Mesenchymal stem cell (in vitro differentiated cells and primary cell): ENCODE measurements around the gene ABCA12.

Experiments used
- DNase-seq: peaks from one replicate; pipeline ENCODE4 v3.0.0-alpha.2; 2013
- H2AFZ ChIP-seq: one replicate; pipeline ENCODE4 v1.6.1; 2013; ENCODE audit warnings: low read depth, mild to moderate bottlenecking, control low read depth, inconsistent platforms, low read length, moderate library complexity
- H2AK5ac ChIP-seq: 2 replicates; pipeline ENCODE4 v1.6.1; 2013; ENCODE audit warnings: low read length, moderate library complexity, mild to moderate bottlenecking, inconsistent platforms; ENCODE audit not compliant: severe bottlenecking
- H2BK120ac ChIP-seq: one replicate; pipeline ENCODE4 v1.6.1; 2013; ENCODE audit warnings: low read depth, mild to moderate bottlenecking, inconsistent platforms, low read length, moderate library complexity
- H2BK12ac ChIP-seq, 2 experiments: one replicate each; pipeline ENCODE4 v1.6.1; 2013; ENCODE audit warnings: inconsistent platforms in 2 of 2, low read length in 2 of 2, mild to moderate bottlenecking in 2 of 2, moderate library complexity in 2 of 2, control low read depth in 1 of 2
- H2BK15ac ChIP-seq: one replicate; pipeline ENCODE4 v1.6.1; 2013; ENCODE audit warnings: mild to moderate bottlenecking, low read depth, inconsistent platforms; ENCODE audit not compliant: poor library complexity, severe bottlenecking
- H2BK5ac ChIP-seq: 2 replicates; pipeline ENCODE4 v1.6.1; 2013; ENCODE audit warnings: low read depth, mild to moderate bottlenecking, low read length, control low read depth, inconsistent platforms; ENCODE audit not compliant: poor library complexity, severe bottlenecking
- H3K14ac ChIP-seq, 2 experiments: one replicate each; pipeline ENCODE4 v1.6.1; 2013; ENCODE audit warnings: inconsistent platforms in 2 of 2, low read length in 2 of 2, control low read depth in 1 of 2, mild to moderate bottlenecking in 1 of 2, moderate library complexity in 1 of 2
- H3K18ac ChIP-seq, 2 experiments: one replicate each; pipeline ENCODE4 v1.6.1; 2013; ENCODE audit warnings: inconsistent platforms in 2 of 2, low read length in 2 of 2, control low read depth in 1 of 2, low read depth in 1 of 2, mild to moderate bottlenecking in 1 of 2
- H3K23ac ChIP-seq, 2 experiments: one replicate each; pipeline ENCODE4 v1.6.1; 2013; ENCODE audit warnings: inconsistent platforms in 2 of 2, low read length in 2 of 2, mild to moderate bottlenecking in 2 of 2, moderate library complexity in 2 of 2, control low read depth in 1 of 2
- H3K27ac ChIP-seq: 2 replicates; pipeline ENCODE4 v1.5.1; 2013; ENCODE audit warnings: mild to moderate bottlenecking, moderate library complexity, low read length, control low read depth, inconsistent platforms; ENCODE audit not compliant: poor library complexity, severe bottlenecking
- H3K27me3 ChIP-seq, 2 experiments: 2 replicates each; pipeline versions ENCODE4 v1.6.1 to v1.7.0; 2013; ENCODE audit warnings: low read length in 2 of 2, mild to moderate bottlenecking in 2 of 2, moderate library complexity in 2 of 2, control low read depth in 1 of 2, inconsistent platforms in 1 of 2; ENCODE audit not compliant: control insufficient read depth in 1 of 2, insufficient read depth in 1 of 2
- H3K36me3 ChIP-seq, 2 experiments: 2 replicates each; pipeline versions ENCODE4 v1.6.1 to v1.7.0; 2013; ENCODE audit warnings: low read length in 2 of 2, control low read depth in 1 of 2, inconsistent platforms in 1 of 2, low read depth in 1 of 2, mild to moderate bottlenecking in 1 of 2; ENCODE audit not compliant: insufficient read depth in 2 of 2, control insufficient read depth in 1 of 2
- H3K4ac ChIP-seq, 2 experiments: one replicate each; pipeline ENCODE4 v1.6.1; 2013; ENCODE audit warnings: inconsistent platforms in 2 of 2, low read length in 2 of 2, mild to moderate bottlenecking in 2 of 2, moderate library complexity in 2 of 2, control low read depth in 1 of 2, low read depth in 1 of 2
- H3K4me1 ChIP-seq: 2 replicates; pipeline ENCODE4 v1.6.1; 2013; ENCODE audit warnings: low read depth, low read length, control low read depth; ENCODE audit not compliant: control insufficient read depth, insufficient read depth
- H3K4me2 ChIP-seq: 2 replicates; pipeline ENCODE4 v1.6.1; 2013; ENCODE audit warnings: low read length, mild to moderate bottlenecking, inconsistent platforms; ENCODE audit not compliant: poor library complexity, severe bottlenecking
- H3K4me3 ChIP-seq, 2 experiments: 2 replicates each; pipeline versions ENCODE4 v1.5.1 to v1.7.0; 2013; ENCODE audit warnings: low read length in 2 of 2, mild to moderate bottlenecking in 2 of 2, control low read depth in 1 of 2, low read depth in 1 of 2; ENCODE audit not compliant: insufficient read depth in 1 of 2
- H3K79me1 ChIP-seq: replicated peaks from 2 replicates; pipeline ENCODE4 v1.6.1; 2013; ENCODE audit warnings: mild to moderate bottlenecking, control low read depth, low read length, inconsistent platforms; ENCODE audit not compliant: poor library complexity, severe bottlenecking
- H3K9ac ChIP-seq: 2 replicates; pipeline ENCODE4 v1.7.0; 2013; ENCODE audit warnings: mild to moderate bottlenecking, low read length, moderate library complexity
- H3K9me3 ChIP-seq: 2 replicates; pipeline ENCODE4 v1.7.0; 2013; ENCODE audit warnings: mild to moderate bottlenecking, low read length; ENCODE audit not compliant: control insufficient read depth
- H4K8ac ChIP-seq: one replicate; pipeline ENCODE4 v1.6.1; 2013; ENCODE audit warnings: inconsistent platforms, mild to moderate bottlenecking, low read length, moderate library complexity
- H4K91ac ChIP-seq: one replicate; pipeline ENCODE4 v1.6.1; 2013; ENCODE audit warnings: mild to moderate bottlenecking, low read length, inconsistent platforms
- WGBS: methylation state at CpG from one replicate; pipeline ENCODE4 v1.1.7; 2013; ENCODE audit warnings: mixed read lengths; 5-methylcytosine and 5-hydroxymethylcytosine counted together

ABCA12 gene

DNA sequence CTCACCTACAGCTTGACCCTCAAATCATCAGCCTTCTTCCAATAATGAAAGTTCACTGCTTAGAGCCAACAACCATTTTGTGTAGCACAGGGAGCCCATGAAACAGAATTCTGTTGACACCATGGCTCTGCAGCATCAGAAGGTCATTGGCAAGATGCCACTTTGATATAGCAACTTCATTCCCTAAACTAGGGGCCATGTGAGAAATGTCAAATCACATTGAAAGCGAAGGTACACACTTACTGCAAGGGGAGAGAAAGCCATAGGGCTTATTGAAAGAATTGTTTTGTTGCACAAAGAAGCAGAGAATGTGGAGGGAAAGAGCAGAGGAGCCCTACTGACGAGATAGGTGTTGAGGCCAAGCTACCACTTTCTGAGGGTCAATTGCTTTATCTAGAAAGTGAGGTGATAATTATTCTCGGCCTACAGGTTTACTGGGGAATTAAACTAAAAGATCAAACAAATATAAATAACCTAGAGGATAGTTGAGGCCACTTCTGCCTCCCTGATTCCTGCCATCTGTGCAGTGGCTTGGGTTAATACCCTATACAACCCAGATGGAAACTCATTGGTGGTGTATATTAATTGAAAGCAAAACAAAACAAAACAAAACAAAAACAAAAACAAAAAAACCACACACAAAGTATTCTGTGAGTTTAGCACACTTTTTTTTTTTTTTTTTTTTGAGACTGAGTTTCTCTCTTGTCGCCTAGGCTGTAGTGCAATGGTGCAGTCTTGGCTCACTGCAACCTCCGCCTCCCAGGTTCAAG lies 5.9 kb upstream of the ABCA12 start:
- Histone ChIP-seq H3K4me2 (no peak overlapping the region), H3K4me3 (no peak overlapping the region), H2BK15ac (no peak overlapping the region), H3K27ac (no peak overlapping the region), H3K27me3 (no peaks in the 10 kb centered on the region), H3K14ac (no peak overlapping the region), H2BK5ac (no peak overlapping the region), H2BK120ac (no peak overlapping the region), H3K4ac (no peak overlapping the region), H3K9me3 (no peaks in the 10 kb centered on the region), H4K91ac (no peak overlapping the region), H3K4me1 (no peaks in the 10 kb centered on the region), H3K23ac (no peak overlapping the region), H4K8ac (no peak overlapping the region), H2BK12ac (no peak overlapping the region), H3K9ac (no peak overlapping the region), H3K18ac (no peak overlapping the region), H2AFZ (no peak overlapping the region), H3K79me1 (no peaks in the 10 kb centered on the region), H3K36me3 (no peaks in the 10 kb centered on the region), H2AK5ac (no peak overlapping the region)
- 80% methylated on average over 4 of the region's 5 CpGs for WGBS
- no peak for DNase-seq

DNA sequence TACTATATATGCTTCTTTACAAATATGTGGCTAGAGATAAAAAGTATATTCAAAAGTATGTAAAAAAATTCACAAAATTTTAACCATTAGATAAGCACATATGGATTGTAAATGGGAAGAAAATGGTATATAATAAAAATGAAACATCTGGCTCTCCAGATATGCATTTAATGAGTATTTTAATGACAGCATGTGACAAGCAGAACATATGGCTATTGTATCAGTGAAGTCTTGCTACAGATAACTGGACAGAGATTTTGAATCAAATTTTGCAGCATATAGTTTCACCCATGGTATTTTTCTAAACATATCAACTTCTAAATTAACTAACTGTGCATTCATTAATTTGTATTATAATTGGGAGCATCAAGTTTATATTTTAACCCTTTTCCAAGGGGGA lies 5.0 kb upstream of the ABCA12 start:
- Histone ChIP-seq H2BK5ac (no peak overlapping the region), H3K4me2 (no peak overlapping the region), H3K4me3 (no peak overlapping the region), H3K79me1 (no peaks in the 10 kb centered on the region), H2AK5ac (no peak overlapping the region), H2BK120ac (no peak overlapping the region), H3K36me3 (no peaks in the 10 kb centered on the region), H2BK12ac (no peak overlapping the region), H3K9me3 (no peaks in the 10 kb centered on the region), H4K91ac (no peak overlapping the region), H4K8ac (no peak overlapping the region), H3K14ac (no peak overlapping the region), H3K4ac (no peak overlapping the region), H2AFZ (no peak overlapping the region), H3K27ac (no peak overlapping the region), H3K18ac (no peak overlapping the region), H3K9ac (no peak overlapping the region), H3K4me1 (peaks cover 1% of the 10 kb centered on the region), H3K23ac (no peak overlapping the region), H2BK15ac (no peak overlapping the region), H3K27me3 (no peaks in the 10 kb centered on the region)
- no peak for DNase-seq

DNA sequence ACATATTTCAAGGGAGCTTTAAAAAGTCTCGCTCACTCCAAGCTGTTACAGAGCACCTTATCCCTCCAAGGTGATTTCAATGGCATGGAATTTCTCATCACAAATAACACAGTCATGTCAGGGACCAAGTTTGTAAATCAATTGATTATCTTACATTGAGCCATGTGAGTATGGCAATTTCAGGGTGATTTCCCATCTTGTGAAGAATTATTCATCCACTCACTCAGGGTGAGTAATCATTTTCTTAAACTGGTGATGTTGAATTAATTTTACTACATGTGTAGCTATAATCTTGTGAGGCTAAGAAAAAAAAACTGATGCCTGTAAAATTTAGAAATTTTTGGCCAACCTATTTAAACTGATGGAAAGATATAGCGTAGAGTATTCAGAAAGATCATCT lies 3.3 kb upstream of the ABCA12 start:
- Histone ChIP-seq H3K9me3 (no peaks in the 10 kb centered on the region), H3K27me3 (no peaks in the 10 kb centered on the region), H2BK5ac (no peak overlapping the region), H2AK5ac (no peak overlapping the region), H2BK12ac (no peak overlapping the region), H3K4me1 (peaks cover 3% of the 10 kb centered on the region), H4K8ac (no peak overlapping the region), H3K36me3 (no peaks in the 10 kb centered on the region), H2BK120ac (no peak overlapping the region), H3K14ac (no peak overlapping the region), H3K4me3 (no peak overlapping the region), H3K9ac (no peak overlapping the region), H3K27ac (no peak overlapping the region), H4K91ac (no peak overlapping the region), H3K4me2 (no peak overlapping the region), H2AFZ (no peak overlapping the region), H3K79me1 (no peaks in the 10 kb centered on the region), H3K4ac (no peak overlapping the region), H2BK15ac (no peak overlapping the region), H3K18ac (no peak overlapping the region), H3K23ac (no peak overlapping the region)
- DNase-seq = no peak
- 100% methylated on average over 1 of the region's 2 CpGs for WGBS

DNA sequence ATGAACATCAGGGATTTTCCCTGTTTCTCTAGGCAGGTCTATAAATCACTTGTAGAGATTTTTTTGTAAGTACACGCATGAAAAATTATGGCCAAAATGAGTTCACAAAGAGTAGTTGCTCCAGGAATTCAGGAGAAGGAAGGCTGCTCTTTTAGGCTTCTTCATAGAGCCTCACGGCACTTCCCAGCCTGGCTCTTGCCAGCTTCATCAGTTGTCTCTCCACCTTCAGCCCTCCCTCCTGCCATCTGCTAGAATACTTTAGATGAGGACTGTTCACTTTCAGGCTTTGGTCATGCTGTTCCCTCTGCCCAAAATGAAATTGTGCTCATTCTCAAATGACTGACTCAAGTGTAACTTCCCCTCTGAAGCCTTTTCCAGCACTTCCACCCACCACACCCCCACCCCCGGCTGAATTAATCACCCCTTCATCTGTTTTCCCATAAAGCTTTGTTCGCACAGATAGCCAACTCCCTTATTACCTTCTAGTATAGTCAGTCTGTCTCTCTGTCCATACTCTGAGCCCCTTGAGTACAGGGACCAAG lies 1.8 kb upstream of the ABCA12 start:
- H4K8ac ChIP-seq = no peak overlapping the region
- no peaks in the 10 kb centered on the region for H3K36me3 ChIP-seq
- no peaks in the 10 kb centered on the region for H3K79me1 ChIP-seq
- no peak overlapping the region for H3K4ac ChIP-seq
- 77% methylated on average over 4 of the region's 4 CpGs for WGBS
- no peak for DNase-seq
- H2BK15ac ChIP-seq = no peak overlapping the region
- no peak overlapping the region for H2AK5ac ChIP-seq
- no peak overlapping the region for H2AFZ ChIP-seq
- peaks cover 4% of the 10 kb centered on the region for H3K4me1 ChIP-seq
- H3K4me3 ChIP-seq = no peak overlapping the region
- H3K27ac ChIP-seq = no peak overlapping the region
- no peak overlapping the region for H3K9ac ChIP-seq
- no peaks in the 10 kb centered on the region for H3K27me3 ChIP-seq
- H2BK120ac ChIP-seq = no peak overlapping the region
- H3K18ac ChIP-seq = no peak overlapping the region
- no peak overlapping the region for H2BK5ac ChIP-seq
- H3K23ac ChIP-seq = no peak overlapping the region
- H4K91ac ChIP-seq = no peak overlapping the region
- H3K9me3 ChIP-seq = no peaks in the 10 kb centered on the region
- no peak overlapping the region for H2BK12ac ChIP-seq
- H3K4me2 ChIP-seq = no peak overlapping the region
- H3K14ac ChIP-seq = no peak overlapping the region
